SK-MEL-5 (cell line): ENCODE results near the gene TMEM119. TPM values are rescaled to one million over a fixed set of nuclear protein-coding genes. Genes with fewer than 3 reads are reported as not detected.
"Not testable (repeated sequence)": the region's sequence is repeated elsewhere in the genome, so short reads cannot be mapped to it uniquely, and the experiment has no call there.

ENCODE experiments used
- DNase-seq: peaks from one replicate; pipeline ENCODE4 v3.0.0-alpha.2; 2016; ENCODE audit warnings: low read depth, low spot score
- in situ Hi-C: cut with HindIII; loops from 2 replicates; pipeline ENCODE4 v1.10.0; 2016; ENCODE audit warnings: low sequenced_read_pairs, high pct_unique_total_duplicates, low pct_unique_long_range_greater_than_20kb
- total RNA-seq: library from RNA; depleted of rRNA; stranded (reverse); fragments of >200 nt; shearing (Covaris generic); gene quantifications from 2 replicates; pipeline ENCODE4 v1.2.3, GENCODE V29; 2014

The TMEM119 gene
- total RNA-seq, 1 experiment from 2014 or later: not detected

DNA sequence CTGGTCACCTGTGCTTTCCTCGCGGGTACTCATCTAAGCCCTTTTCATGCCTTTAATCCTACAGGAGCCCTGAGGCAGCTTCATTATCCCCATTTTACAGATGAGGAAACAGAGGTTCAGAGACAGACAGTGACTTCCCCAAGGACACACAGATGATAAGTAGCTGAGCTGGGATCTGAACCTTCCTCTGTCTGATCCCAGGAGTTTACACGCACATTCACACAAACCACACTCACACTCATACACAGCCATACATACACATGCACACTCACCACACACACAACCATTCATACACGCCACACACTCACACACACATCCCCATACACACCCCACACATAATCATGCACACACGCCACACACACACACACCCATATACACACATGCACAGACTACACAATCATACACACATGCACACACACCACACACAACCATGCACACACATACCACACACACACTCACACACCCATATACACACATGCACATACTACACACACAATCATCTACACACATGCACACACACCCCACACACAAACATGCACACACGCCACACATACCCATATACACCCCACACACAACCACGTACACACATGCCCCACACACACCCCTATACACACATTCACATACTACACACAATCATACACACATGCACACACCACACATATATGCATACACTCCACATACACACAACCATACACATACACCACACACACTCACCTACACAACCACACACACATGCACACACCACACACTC, 2.7 kb downstream of the TMEM119 start:
- no peak for DNase-seq
- in situ Hi-C loops: no loop called here

DNA sequence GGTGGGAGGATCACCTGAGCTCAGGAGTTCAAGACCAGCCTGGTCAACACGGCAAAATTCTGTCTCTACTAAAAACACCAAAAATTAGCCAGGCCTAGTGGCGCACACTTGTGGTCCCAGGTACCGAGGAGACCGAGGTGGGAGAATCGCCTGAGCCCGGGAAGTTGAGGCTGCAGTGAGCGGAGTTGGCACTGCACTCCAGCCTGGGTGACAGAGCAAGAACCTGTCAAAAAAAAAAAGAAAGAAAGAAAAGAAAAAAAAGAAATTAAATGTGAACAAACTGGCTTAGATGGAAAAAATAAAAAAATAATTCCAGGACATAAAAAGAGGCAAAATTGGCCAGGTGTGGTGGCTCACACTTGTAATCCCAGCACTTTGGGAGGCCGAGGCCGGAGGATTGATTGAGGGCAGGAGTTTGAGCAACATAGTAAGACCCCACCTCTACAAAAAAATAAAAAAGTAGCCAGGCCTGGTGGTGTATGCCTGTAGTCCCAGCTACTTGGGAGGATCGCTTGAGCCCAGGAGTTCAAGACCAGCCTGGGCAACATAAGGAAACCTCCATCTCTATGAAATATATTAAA, 3.5 kb downstream of the TMEM119 start:
- in situ Hi-C loops: no loop called here
- no peak for DNase-seq

DNA sequence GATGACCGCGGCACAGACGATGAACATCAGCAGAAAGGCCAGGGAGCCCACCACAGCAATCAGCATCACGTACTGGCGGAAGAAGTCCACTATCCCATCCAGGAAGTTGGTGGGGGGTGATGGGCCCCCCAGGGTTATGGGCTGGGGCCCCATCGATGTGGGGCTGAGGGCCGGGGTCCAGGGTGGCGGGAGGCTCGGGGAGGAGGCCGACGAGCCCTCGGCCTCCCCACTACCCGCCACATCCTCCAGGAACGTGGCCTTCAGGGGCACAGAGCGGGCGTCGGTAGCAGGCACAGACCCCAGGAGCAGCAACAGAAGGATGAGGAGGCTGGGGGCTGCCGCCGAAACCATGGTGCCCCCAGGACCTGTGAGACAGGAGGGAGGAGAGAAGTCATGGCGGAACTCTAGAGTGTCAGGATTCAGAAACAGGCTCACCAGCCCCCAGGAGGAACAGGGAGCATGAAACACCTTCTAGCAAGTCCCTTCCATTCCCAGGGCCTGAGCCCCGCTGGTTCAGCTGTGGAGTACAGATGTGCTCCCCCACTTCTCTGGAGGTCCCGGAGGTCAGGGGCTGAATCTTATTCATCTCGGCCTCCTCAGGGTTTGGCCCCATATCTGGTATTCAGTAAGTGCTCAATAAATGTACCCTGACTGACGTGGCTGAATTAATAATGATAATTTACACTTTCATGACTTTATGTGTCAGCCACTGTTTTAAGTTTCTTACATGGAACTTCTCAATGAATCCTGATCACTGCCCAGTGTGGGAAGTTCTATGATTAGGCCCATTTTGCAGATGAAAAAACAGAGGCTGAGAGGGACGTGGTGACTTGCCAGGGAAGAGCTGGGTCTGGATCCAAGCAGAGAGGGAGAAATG, 5.6 kb downstream of the TMEM119 start:
- no peak for DNase-seq
- in situ Hi-C loops: no loop called here

DNA sequence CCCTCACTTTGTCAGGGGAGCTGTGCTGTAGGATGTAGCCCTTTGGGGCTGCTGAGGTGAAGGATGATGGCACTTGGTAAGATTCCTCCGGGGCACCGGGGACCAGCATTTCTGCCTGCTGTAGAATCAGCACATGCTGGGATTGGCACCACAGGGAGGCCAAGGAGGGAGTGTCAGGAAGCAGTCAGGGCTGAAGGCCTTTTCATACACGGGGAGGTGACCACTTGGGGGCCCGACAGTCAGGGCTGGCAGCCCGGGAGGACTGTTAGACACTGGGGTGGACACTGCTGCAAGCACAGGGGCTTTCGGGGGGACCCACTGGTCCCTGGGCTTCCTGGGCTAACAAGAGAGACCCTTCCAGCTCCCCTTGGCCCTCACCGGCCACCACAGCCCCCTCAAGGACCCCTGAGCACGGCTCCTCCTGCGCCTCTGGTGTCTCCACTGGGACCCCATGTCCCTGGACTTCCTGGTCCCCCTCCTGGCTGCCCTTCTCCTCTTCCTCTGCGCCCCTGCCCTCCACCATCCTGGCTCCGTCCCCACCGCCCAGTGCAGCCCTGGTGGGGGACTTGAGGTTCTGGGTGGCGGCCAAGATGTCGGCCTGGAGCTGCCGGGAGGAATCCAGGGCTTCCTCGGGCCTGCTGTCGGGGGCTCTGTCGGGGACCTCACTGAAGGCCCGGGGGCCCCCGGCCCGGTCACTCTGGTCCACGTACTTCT, 6.5 kb downstream of the TMEM119 start:
- in situ Hi-C loops: no loop called here

DNA sequence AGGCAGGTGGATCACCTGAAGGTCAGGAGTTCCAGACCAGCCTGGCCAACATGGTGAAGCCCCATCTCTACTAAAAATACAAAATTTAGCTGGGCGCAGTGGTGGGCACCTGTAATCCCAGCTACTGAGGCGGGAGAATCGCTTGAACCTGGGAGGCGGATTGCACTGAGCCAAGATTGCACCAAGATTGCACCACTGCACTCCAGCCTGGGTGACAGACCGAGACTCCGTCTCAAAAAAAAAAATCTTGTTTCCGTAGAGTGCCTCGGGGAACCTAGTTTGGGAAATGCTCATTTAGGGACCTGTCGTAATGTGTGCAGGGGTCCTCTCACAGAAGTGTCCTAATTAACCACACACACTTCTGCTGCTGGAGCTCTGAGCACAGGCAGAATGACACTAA, 7.4 kb downstream of the TMEM119 start:
- DNase-seq: not testable (repeated sequence)

More for the DNA sequence above, 6.5 kb downstream of the TMEM119 start:
- DNase-seq: no peak

DNA sequence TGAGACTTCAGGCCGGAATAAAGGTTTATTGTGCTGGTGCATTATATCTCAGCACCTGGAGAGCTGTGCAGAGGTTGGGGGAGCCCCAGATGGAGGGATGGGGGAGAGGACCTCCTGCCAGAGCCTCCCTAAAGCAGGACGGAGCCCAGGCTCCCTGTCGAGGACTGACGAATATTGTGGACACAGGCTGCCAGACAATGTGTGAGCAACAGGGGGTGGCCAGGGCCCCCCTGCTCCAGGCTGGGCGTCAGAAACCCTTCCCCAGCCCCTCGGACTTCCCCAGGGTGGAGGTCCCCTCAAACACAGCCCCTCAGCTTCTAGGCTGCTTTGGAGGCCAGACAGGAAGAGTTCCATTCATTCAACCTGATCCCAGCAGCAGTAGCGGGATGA, 8.0 kb downstream of the TMEM119 start:
- in situ Hi-C loops: no loop called here
- no peak for DNase-seq

More for the DNA sequence above, 7.4 kb downstream of the TMEM119 start:
- in situ Hi-C loops: not testable (repeated sequence)

DNA sequence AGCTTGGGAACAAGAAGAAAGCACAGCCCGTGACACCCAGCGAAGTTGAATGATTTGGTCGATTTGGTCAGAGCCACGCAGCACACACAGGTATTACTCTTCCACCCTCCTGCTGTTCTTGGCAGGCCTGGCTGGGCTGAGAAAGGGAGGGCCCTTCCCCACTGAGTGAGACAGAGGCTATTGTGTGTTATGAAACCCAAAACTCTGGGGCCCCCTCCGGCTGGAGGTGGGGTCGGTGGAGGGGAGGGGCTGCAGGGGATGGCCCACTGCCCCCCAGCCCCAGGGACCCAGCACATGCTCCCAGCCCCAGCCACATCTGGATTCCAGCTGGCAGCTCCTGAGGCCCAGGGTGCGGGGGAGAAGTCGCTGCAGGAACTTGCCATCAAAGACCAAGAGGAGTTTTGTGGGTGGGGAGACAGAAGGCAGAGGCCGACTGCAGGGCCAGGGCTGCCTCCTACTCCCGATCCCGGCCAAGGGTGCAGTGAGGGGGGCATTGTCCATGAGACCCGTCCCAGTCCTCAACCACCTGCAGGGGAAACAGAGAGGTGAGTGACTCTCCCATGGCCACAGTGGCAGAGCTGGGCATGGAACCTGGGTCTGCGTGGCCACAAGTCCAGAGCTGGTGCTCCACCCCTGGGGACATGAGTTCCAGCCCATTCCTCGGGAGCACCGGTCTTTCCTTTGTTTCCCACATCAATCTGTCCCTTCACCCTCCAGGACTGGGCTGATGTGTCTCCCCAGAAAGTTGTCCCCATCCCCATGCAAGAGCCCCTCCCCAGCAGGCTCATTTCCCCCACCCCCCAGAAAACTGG, 8.7 kb downstream of the TMEM119 start:
- in situ Hi-C loops: no loop called here
- DNase-seq: no peak

DNA sequence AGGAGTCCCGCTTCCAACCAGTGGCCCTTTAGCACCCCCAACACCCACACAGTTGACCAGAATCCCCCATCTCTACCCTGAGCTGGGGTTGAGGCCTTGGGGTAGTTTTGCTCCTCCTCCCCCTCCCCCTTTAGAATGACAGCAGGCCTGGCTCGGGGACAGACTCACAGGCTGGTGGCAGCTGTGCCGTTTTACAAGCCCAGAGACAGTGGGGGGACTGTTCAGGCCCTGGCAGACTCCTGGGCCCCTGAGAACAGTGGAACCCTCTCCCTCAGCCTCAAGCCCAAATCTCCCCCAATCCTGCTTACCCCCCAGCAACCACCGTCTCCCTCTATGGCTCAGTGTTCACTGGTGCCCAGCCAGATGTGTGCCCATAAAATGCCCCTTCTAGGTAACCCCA, 10.1 kb downstream of the TMEM119 start:
- no peak for DNase-seq
- in situ Hi-C loops: no loop called here

DNA sequence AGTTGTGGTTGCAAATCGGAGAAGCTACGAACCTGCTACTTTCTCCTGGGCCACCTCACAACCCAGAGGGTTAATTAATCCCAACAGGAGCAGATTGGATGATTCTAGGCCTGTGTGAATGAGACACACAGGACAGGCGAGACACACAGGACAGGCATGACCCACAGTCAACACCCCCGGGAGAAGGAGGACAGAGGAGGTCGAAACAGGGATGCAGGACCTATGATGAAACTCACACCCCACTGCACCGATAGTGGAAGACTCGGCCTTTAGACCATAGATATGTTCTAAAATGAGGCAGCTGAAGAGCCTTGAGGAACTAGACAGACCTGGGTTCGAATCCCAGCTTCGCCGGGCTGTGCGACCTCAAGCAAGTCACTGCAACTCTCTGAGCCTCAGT, 11.6 kb downstream of the TMEM119 start:
- no peak for DNase-seq
- in situ Hi-C loops: no loop called here

DNA sequence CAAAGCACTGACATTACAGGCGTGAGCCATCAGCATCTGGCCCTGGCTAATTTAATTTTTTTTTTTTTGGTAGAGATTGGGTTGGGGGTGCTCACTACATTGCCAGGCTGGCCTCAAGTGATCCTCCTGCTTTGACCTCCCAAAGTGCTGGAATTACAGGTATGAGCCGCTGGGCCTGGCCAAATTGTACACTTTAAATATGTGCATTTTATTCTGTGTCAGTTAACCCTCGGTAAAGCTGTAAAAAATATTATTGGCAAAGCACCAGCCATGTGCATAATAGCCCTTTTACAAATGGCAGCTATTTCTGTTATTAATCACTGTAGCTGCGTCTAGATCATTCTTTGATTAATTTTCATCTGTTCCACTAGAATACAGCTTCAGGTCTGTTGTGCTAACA, 12.0 kb downstream of the TMEM119 start:
- in situ Hi-C loops: no loop called here
- no peak for DNase-seq

DNA sequence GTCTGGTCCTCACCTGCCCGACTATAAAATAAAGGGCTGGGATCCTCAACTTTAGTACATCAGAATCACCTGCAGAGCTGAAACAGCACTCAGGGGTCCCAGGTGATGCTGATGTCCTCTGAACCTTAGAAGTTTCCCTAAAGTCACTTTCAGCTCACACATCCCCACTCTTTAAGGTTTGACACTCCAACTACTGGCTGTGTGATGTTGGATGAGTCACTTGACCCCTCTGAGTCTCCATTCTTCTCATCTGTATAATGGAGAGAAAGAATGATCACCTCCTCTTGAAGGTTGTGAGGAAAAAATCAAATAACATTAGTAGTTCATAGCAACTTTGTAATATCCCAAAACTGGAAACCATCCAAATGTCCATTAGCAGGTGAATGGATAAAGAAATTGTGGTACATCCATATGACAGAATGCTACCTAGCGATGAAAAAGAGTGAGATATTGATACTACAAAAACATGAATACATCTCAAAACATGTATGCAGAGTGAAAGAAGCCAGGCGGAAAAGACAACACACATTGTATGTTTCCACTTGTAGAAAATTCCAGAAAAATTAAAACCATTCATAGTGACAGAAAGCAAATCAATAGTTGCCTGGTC, 13.3 kb downstream of the TMEM119 start:
- DNase-seq: no peak
- in situ Hi-C loops: no loop called here

DNA sequence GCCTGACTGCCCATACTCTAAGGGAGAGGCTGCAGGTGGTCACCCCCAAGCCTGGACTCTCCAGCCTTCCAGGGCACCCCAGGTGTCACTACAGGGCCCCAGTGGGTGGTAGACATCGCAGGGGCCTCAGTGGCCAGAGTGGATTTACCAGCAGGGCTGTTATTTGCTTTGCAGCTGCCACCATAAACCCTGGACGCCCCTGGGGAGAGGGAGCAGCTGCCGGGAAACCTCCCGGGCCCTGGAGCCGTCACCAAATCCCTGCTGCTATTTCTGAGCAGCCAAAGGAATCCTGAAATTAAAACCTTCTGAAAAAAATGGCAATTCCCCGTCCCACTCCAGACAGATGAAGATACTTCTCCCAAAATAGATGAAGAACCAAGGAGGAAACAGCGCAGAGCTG, 13.9 kb downstream of the TMEM119 start:
- no peak for DNase-seq
- in situ Hi-C loops: no loop called here

DNA sequence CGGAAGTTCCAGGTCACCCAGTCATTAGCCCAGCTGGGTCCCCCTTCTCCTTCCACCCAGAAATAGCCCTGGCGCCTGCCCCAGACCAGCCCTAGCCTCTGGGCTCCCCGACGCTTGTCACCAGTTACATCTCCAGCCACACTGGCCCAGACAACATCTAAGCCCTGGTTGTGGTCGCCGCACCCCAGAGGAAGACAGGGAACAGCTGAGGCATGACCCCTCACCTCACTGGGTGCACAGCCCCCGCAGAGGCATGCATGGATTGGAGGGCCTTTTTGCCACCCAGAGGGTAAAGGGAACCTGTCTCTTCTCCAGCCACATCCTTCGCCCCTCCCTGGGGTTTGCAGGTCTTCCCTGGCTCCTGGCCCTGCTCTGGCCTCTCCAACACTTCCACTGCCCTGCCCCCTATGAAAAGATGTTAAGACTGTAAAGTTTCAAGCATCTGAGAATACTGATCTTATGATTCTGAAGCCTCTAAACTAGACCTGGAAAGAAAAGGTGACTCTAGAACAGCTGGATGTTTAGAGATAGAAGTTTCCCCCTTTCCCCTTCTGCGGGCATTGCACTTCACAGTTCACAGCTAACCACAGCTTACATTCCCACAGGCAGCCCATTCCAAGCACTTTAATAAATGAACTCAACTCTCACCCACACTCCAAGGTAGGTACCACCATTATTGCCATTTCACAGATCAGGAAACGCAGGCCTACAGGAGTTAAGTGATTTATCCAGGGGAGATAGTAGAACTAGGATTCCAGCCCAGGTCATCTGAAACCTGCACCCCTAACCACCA, 14.7 kb downstream of the TMEM119 start:
- DNase-seq: no peak
- in situ Hi-C loops: no loop called here

DNA sequence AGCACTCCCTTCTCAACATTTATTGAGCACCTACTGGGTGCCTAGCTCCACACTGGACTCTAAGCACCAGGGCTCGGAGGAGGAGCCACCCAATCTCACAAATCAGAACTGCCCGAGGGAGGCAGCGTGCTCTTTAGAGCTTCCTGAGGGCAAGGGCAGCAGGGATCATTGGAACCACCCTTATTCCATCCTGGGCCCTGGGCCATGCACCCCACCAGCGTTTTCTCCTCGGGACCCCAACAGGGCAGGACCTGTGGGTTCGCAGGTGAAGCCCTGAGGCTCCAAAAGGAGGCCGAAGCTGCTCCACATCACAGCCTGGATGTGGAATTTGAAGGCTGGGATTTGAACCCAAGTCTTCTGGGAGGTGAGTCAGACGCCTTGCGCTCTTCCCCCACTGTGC, 15.4 kb downstream of the TMEM119 start:
- DNase-seq: no peak
- in situ Hi-C loops: no loop called here

DNA sequence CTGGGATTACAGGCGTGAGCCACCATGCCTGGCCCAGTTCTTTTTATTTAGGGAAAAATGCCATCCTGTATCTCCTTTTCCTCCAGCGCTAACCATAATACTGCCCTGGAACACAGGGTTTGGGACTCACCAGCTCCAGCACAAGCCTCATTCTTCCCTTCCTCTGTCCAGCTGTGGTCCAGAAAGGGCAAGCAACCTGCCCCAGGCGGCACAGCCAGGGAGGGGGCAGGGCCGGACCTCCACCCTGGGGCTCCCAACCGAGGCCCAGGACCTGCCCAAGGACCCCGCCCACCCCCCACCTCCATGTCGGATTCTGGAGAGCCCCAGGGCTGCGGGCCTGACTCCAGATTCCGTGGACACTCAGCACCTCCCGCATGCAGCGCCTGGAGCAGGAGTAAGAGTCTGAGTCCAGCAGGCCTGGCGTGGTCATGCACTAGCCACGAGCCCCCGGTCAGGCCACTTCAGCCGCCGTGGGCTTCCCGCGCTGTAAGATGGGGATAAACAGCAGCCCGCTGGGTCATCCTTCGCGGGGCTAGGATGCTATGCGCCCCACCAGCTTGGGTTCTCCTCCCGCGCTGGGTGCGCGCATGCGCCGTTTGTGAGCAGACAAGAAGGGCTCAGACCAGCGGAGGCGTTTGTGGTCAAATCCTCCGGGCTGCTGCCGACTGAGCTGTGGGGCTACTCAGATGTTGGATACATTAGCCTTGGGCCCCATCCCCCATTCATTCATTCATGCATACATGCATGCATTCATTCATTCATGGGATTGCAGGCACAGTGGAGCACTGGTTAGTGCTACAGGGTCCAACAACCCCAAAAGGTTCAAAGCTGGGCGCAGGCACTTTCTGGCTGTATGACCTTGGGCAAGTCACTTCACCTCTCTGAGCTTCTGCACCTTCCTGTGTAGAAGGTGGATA, 16.3 kb downstream of the TMEM119 start:
- in situ Hi-C loops: no loop called here
- no peak for DNase-seq
